RCC 7860 (cell line): Measurements from ENCODE around the gene RBBP7.
A peak's percentile ranks its signal among the peaks of the same experiment; 100 is the strongest.

Experiments used
- DNase-seq: peaks from one replicate; pipeline ENCODE4 v3.0.0-alpha.2; 2015; ENCODE audit warnings: low spot score
- FAIRE-seq: peaks from 2 replicates; lab custom pipeline; 2012; peaks lifted over from hg19 to GRCh38; lab: Jason Lieb, UNC

Gene RBBP7

GRCh38 chrX:16870095-16870861 is at the start of gene RBBP7:
RBBP7 (minus strand) TSS chrX:16870362; CDS start chrX:16870053, 309 bp downstream.
- FAIRE-seq (no peak), DNase-seq (peak; percentile 76)

GRCh38 chrX:16918979-16919378 is 48.8 kb upstream of the RBBP7 start:
- DNase-seq (no peak), FAIRE-seq (no peak)

DNA sequence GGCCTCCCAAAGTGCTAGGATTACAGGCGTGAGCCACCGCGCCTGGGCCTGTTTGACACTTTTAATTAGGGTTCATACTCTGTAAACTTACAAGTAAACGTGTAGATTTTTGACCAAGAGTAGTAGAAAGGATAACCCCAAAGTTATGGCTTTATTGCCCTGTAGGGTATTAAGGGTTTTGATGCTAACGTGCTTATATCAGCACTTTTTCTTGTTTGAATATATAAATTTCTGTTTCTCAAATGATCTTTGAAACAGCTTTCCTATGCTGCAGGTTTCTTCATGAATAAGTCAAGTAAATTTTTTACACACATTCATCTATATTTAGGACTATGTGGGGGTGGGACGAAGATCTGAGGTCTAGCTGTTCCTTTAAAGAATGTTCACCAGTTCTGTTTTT is 47.0 kb upstream of the RBBP7 start:
- no peak for DNase-seq
- no peak for FAIRE-seq

DNA sequence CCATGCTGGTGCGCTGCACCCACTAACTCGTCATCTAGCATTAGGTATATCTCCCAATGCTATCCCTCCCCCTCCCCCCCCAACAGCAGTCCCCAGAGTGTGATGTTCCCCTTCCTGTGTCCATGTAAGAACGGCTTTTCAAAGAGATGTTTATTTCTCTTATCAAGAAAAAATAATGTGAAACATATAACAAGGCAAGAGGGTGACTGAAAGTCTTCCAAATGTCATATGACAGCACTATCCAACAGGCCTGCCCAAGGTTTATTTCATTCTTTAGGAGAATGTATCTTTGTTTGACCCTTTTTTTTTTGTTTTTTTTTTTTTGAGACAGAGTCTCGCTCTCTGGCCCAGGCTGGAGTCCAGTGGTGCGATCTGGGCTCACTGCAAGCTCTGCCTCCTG is 46.4 kb upstream of the RBBP7 start:
- no peak for DNase-seq
- no peak for FAIRE-seq

- no peak for DNase-seq
- no peak for FAIRE-seq
Observed at GRCh38 chrX:16914058-16914457, 43.9 kb upstream of the RBBP7 start.

DNA sequence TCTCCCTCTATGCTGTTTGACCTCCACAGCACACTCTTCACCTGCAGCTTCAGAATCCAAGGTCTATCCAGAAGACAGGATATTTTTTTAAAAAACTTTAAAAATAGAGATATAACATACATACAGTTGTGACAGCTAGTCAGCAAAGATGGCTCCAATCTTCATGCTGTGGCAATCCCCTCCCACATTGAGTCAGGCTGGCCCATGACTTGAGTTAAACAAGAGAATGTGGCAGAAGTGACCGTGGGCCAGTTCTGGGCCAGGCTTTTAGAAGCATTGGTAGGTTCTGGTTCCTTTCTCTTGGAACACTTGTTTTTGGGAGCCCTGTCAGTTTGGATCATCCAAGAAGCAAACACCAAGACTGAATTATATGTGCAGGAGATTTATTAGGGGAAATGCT is 40.2 kb upstream of the RBBP7 start:
- no peak for DNase-seq
- FAIRE-seq = no peak

DNA sequence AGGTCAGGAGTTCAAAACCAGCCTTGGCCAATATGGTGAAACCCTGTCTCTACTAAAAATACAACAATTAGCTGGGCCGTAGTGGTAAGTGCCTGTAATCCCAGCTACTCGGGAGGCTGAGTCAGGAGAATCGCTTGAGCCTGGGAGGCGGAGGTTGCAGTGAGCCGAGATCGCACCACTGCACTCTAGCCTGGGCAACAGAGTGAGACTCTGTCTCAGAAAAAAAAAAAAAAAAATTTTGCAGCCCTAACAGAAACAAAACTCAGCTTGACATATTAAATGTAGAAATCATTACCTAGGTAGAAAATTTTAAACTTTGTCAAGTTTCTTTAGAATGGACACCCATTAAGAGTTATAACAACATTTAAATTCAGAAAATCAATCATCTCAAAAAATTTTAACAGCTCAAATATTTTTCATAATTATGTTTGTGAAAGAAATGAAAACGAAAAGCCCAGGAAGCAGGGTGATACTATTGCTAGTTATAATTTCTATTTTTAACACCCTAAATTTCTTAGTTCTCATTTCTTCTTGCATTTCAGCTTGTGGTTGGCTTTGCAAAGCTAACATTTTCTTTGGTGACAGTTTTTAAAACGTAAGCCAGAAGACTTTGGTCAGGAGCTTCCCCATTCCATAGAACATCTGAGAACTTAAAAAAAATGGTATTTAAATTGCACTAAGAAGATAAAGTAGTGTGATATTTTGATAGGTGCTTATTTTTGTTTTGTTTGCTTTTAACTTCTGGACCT is 33.3 kb upstream of the RBBP7 start:
- FAIRE-seq (no peak), DNase-seq (no peak)

GRCh38 chrX:16897445-16897844 is 27.3 kb upstream of the RBBP7 start:
- no peak for FAIRE-seq
- no peak for DNase-seq

DNA sequence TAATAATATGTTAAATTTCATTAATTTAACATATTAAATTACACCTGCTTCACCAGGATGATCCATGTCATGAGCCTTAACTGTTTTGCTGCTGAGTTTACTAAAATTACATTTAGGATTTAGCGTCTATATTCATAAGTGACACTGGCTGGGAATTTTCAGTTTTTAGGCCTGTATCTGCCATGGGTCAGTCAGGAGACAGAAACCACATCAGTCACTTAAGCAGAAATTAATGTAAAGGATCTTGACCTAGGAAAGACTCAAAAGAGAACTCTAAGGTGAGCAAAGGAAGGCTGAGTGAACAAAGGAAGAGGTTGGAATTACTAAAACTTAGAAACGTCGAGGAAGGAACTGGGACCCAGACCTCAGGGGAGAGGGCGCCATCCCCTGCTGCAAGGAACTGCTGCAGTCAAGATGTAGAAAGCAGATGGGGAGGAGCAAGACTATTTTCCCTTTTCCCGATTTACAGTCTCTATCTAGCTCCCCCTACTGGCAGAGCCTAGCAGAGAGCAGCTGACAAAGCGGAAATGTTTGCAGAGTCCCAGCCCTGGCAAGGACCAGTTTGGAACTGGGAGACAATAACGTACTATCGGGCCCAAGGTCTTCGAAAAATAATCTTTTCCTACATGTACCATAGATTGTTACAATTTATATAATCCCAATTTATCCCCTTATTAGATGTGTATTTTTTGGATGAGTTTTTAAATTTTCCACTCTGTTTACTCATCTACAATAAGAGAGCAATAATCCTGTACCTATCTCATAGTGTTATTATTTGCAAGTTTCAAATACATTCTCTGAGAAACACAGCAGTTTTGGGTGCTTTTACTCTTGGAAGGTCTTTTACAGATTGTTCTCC is 22.6 kb upstream of the RBBP7 start:
- DNase-seq (peak; percentile 53), FAIRE-seq (peak; percentile 69)

GRCh38 chrX:16885628-16886027 is 15.5 kb upstream of the RBBP7 start:
- no peak for FAIRE-seq
- DNase-seq = no peak

DNA sequence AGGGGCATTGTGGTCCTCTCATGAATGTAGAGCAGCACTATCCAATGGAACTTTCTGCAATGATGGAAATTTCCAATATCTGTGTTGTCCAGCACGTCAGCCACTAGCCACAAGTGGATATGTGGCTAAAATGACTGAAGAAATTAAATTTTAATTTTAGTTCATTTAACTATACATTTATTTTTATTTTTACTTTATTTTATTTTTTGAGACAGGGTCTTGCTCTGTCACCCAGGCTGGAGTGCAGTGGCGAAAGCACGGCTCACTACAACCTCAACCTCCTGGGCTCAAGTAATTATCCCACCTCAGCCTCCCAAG is 13.3 kb upstream of the RBBP7 start:
- DNase-seq (no peak), FAIRE-seq (no peak)

GRCh38 chrX:16882702-16883486 is 12.7 kb upstream of the RBBP7 start:
- FAIRE-seq (peak; percentile 63), DNase-seq (peak; percentile 19)

DNA sequence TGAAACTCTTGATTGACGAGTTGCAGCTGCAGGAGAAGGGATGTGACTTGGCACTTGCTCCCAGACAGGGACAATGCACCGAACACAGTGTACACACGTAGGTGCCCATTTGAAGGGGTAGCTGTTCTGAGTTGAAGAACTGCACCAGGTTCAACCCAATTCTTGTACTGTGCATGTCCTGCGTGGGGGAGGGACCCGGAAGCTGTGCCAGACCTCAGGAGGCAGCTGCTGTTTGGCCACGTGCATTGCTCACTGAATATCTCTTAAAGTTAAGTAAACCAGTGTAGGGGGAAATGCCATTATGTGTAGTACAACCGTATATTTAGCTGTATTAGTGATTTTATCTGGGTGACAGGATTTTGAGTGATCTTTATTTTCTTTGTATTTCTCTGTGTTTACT is 12.0 kb upstream of the RBBP7 start:
- DNase-seq (no peak), FAIRE-seq (no peak)

DNA sequence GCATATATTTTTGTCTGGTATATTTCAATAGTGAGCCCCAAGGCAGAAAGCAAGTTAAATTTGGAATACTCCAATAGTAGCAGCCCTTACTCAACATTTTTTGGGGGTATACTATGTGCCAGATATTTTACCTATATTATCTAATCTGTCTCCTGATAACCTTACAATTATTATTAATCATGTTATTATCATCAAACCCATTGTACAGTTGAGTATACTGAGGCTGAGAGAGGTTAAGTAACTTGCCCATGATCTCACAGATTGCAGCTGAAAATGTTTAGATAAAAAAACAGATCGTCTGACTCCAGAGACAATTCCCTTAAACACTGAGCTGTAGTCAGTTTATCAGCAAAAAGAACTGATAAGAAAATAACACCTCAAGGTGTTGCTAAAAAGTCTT is 6.5 kb upstream of the RBBP7 start:
- FAIRE-seq = no peak
- no peak for DNase-seq

DNA sequence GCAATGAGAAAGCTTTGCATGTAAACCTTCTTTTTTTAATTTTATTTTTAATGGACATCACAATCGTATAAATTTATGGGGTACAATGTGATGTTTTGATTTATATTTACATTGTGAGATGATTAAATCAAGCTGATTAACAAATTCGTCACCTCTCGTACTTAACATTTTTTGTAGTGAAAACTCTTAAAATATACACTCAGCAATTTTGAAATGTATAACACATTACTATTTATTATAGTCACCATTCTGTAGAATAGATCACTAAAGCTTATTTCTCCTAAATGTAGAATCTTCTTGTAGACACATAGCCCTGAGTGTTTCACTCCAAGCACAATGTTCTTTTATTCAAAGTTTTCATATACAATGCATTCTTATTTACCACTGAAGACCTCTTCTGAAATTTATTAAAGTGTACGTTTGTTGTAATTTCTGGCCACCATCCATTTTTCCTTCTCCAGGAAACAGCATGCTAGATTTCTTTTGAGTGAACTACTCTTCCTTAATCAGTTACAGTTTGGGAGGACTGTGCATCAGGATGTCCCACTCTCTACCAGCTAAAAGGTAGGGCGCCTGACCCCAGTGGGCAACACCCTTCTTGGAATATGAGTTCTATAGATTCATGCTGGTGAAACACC is 4.4 kb upstream of the RBBP7 start:
- no peak for FAIRE-seq
- DNase-seq = no peak

GRCh38 chrX:16873106-16873505 is 2.9 kb upstream of the RBBP7 start:
- DNase-seq = no peak
- no peak for FAIRE-seq

DNA sequence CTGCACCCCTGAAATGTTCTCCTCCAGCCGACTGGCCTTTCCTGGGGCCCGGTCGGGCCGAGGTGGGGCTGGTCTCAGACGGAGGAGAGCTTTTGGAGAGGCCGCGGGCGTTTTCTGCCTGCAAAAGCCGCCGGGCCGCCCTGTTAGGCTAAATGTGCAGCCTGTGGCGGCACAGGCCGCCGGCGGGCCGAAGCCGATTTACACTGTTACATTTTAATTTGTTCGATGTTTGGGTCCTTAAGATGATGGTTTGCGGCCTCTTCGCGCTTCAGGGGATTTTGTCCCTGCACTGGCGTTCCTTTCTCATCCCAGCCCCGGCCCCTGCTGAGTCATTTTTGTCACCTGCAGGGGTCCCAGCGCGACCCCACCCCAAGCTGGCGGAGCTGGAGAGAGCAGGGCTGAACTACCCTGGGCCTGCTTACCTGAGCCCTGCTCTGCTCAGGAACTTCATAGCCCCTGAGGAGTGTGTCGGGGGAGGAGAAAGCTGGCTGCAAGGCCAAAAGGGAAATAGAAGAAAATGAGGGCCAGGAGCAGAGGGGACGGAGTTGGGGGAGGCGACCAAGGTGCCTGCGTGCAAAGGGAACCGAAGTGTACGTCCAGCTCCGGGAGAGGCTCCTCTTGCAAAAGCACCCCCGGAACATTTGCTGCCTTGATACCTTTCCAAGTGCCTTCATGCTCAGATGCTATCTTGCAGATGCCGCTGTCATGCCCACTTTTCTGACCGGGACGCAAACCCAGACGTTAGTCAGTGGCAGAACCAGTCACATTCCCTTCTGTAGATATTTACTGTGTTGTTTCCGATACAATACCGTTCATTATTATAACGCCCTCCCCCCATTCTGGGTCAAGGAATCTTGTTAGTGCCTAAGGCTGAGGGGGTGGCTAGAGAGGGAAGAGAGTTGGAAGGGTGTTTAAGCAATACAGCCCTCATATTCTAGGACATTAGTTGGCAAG is 977 bp upstream of the RBBP7 start:
- DNase-seq (no peak), FAIRE-seq (no peak)

DNA sequence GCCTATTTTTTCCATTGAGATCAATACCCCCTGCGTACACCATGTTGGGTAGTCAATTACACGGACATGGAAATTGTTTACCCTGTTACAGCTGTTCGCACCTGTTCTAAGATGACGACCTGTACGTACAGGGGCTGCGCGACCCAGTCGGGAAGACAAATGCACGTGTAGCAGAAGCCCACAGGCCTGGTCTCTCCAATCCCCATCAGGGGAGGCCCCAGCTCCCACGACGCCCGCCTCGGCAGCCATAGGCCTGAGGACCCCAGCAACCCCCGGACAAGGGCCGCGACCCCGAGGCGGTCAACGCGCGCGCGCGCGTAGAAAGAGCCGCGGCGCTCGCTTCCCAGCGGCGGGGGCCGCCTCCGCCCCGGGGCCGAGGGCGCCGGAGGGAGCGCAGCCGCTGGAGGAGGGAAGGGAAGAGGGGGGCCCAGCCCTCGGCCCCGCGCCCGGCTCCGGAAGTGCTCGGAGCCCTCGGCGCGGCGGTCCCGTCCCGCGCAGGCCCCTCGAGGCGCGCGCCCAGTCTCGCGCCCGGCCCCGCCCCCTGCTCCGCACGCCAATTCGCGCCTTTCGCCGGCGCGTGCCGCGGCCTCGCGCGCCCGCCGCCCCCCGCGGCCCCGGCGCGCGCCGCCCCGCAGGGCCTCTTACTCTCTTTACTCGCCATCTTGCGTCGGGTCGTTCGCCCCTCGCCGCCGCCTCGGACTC is 618 bp downstream of the RBBP7 start:
- FAIRE-seq (no peak), DNase-seq (peak; percentile 7)

- FAIRE-seq (no peak), DNase-seq (no peak)
Observed at GRCh38 chrX:16868920-16869319, 1.2 kb downstream of the RBBP7 start.
